Cardiac muscle cell (in vitro differentiated cells and primary cell): Measurements from ENCODE around the gene MIA2. TPM values are rescaled to one million over a fixed set of nuclear protein-coding genes. Genes with fewer than 3 reads are reported as not detected.

Experiments
- DNase-seq, 2 donors: peaks; one replicate each; pipeline versions ENCODE4 v3.0.0 to v3.0.0-alpha.2; 2010 to 2017; ENCODE audit warnings: low read depth in 1 of 2, low spot score in 1 of 2
- H3K27ac ChIP-seq: fragments of 200-600 bp; sonication (generic); 2 replicates; pipeline ENCODE4 v1.5.1; 2016
- H3K27me3 ChIP-seq: fragments of 200-600 bp; sonication (generic); 2 replicates; pipeline ENCODE4 v1.6.0; 2016; ENCODE audit warnings: control low read depth
- H3K36me3 ChIP-seq: fragments of 200-600 bp; sonication (generic); 2 replicates; pipeline ENCODE4 v1.5.1; 2016; ENCODE audit warnings: control low read depth
- H3K4me1 ChIP-seq: fragments of 200-600 bp; sonication (generic); 2 replicates; pipeline ENCODE4 v1.8.1; 2017; ENCODE audit warnings: low read depth, mild to moderate bottlenecking, mixed run types
- H3K4me3 ChIP-seq: fragments of 200-600 bp; sonication (generic); 2 replicates; pipeline ENCODE4 v1.5.1; 2016; ENCODE audit warnings: mild to moderate bottlenecking
- H3K9me3 ChIP-seq: fragments of 200-600 bp; sonication (generic); 2 replicates; pipeline ENCODE4 v1.5.1; 2017; ENCODE audit warnings: low read depth, mild to moderate bottlenecking, control low read depth
- polyA plus RNA-seq: library from polyadenylated mRNA; unstranded; fragments of >200 nt; fragmentation: Nextera tagmentation; extraction: Ambion mirVana; gene quantifications from 2 replicates; pipeline ENCODE4 v1.2.1, GENCODE V29; 2016
- total RNA-seq: library from RNA; depleted of rRNA; stranded (reverse); fragments of >200 nt; gene quantifications from 2 replicates; pipeline ENCODE4 v1.2.3, GENCODE V29; 2016
- TF ChIP-seq, protein P1 (sequence below): IDR thresholded peaks from 2 replicates; pipeline ENCODE4 v1.5.1; 2012; ENCODE audit warnings: low read depth, mild to moderate bottlenecking, low read length

The MIA2 gene
- total and polyA plus RNA-seq, 2 experiments from 2014 or later = 14.4 to 20.6 TPM

DNA sequence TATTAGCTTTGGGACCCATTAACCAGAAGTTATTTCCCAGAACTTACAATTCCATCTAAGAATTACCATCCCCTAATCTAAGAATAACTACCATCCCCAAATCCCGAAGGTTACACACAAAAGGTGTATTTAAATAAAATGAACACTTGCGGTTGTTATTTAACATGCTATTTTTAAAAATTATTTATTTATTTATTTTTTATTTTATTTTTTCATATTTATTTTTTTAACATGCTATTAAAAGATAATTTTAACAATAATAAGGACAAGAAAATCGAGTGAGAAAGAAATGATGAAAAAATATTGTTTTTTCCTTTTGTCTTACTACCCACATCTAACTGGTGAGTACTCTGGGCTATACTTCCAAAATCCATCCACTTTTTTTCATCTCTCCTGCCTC lies 192.2 kb downstream of the MIA2 start:
- Histone ChIP-seq H3K4me1 (peaks cover 38% of the 10 kb centered on the region), H3K27ac (no peak overlapping the region), H3K9me3 (no peaks in the 10 kb centered on the region), H3K4me3 (no peak overlapping the region), H3K36me3 (no peaks in the 10 kb centered on the region), H3K27me3 (no peaks in the 10 kb centered on the region)
- TF ChIP-seq, protein P1, sequence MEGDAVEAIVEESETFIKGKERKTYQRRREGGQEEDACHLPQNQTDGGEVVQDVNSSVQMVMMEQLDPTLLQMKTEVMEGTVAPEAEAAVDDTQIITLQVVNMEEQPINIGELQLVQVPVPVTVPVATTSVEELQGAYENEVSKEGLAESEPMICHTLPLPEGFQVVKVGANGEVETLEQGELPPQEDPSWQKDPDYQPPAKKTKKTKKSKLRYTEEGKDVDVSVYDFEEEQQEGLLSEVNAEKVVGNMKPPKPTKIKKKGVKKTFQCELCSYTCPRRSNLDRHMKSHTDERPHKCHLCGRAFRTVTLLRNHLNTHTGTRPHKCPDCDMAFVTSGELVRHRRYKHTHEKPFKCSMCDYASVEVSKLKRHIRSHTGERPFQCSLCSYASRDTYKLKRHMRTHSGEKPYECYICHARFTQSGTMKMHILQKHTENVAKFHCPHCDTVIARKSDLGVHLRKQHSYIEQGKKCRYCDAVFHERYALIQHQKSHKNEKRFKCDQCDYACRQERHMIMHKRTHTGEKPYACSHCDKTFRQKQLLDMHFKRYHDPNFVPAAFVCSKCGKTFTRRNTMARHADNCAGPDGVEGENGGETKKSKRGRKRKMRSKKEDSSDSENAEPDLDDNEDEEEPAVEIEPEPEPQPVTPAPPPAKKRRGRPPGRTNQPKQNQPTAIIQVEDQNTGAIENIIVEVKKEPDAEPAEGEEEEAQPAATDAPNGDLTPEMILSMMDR = no peak
- no peak for DNase-seq

DNA sequence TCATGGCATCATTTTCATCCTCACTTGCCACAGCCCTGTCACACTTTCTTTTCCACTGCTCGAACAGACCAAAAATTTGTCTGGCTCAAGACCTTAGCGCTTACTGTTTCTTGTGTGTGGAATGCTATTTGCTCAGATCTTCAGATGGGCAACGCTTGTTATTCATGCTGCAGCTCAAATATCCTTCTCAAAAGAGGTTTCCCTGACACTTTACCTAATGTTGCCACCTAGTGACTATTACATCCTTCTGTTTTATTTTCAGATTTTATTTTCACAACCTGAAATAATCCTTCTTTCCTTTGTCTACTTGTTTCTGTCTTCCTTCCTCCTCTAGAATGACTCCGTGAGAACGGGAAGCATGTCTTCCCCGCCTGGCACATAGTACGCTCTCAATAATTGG lies 192.9 kb downstream of the MIA2 start:
- Histone ChIP-seq H3K27ac (no peak overlapping the region), H3K4me3 (no peak overlapping the region), H3K9me3 (no peaks in the 10 kb centered on the region), H3K27me3 (no peaks in the 10 kb centered on the region), H3K36me3 (no peaks in the 10 kb centered on the region), H3K4me1 (peaks cover 38% of the 10 kb centered on the region)
- TF ChIP-seq, protein P1 = peak; percentile 34
- DNase-seq = peak in 1 of 2 donors; percentile 69

DNA sequence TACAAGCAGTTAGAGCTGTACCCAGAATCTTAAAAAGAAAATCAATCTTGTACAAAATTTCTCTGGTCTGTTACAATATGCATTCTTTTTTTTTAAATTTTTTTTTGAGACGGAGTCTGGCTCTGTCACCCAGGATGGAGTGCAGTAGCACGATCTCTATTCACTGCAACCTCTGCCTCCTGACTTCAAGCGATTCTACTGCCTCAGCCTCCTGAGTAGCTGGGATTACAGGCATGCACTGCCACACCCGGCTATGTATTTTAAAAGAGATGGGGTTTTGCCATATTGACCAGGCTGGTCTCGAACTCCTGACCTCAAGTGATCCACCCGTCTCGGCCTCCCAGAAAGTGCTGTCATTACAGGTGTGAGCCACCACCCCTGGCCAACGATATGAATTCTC lies 194.4 kb downstream of the MIA2 start:
- TF ChIP-seq, protein P1 = no peak
- no peak for DNase-seq

GRCh38 chr14:39430762-39431415 lies 197.2 kb downstream of the MIA2 start:
- Histone ChIP-seq H3K9me3 (no peaks in the 10 kb centered on the region), H3K27ac (peak overlapping the region; percentile 100), H3K4me3 (peak overlapping the region; percentile 60), H3K4me1 (peaks cover 12% of the 10 kb centered on the region), H3K27me3 (no peaks in the 10 kb centered on the region), H3K36me3 (no peaks in the 10 kb centered on the region)
- TF ChIP-seq, protein P1 = no peak
- DNase-seq = no peak

More for the DNA sequence above, 194.4 kb downstream of the MIA2 start:
- no peaks in the 10 kb centered on the region for H3K27me3 ChIP-seq
- H3K36me3 ChIP-seq = no peaks in the 10 kb centered on the region
- peaks cover 26% of the 10 kb centered on the region for H3K4me1 ChIP-seq
- no peak overlapping the region for H3K4me3 ChIP-seq
- H3K27ac ChIP-seq = no peak overlapping the region
- H3K9me3 ChIP-seq = no peaks in the 10 kb centered on the region

- DNase-seq = peak; percentile 40 to 80
- Histone ChIP-seq H3K36me3 (no peaks in the 10 kb centered on the region), H3K4me3 (peak overlapping the region; percentile 60), H3K9me3 (no peaks in the 10 kb centered on the region), H3K27ac (peak overlapping the region; percentile 100), H3K4me1 (peaks cover 12% of the 10 kb centered on the region), H3K27me3 (no peaks in the 10 kb centered on the region)
- TF ChIP-seq, protein P1 = no peak
Observed at GRCh38 chr14:39431416-39432178, 197.9 kb downstream of the MIA2 start.
